Neural cell (in vitro differentiated cells): ENCODE data around the gene RGS6.

ENCODE experiments used
- EP300 ChIP-seq: fragments of 450-650 bp; conservative IDR thresholded peaks from 2 replicates; pipeline ENCODE4 v1.6.1; 2014; ENCODE audit warnings: antibody characterized with exemption, mild to moderate bottlenecking, moderate library complexity; ENCODE audit not compliant: poor library complexity, severe bottlenecking
- TF ChIP-seq, protein P1 (sequence below): fragments of 450-650 bp; IDR thresholded peaks from 2 replicates; pipeline ENCODE4 v1.5.1; 2014; ENCODE audit warnings: antibody characterized with exemption, mild to moderate bottlenecking, moderate library complexity; ENCODE audit not compliant: poor library complexity, severe bottlenecking

DNA sequence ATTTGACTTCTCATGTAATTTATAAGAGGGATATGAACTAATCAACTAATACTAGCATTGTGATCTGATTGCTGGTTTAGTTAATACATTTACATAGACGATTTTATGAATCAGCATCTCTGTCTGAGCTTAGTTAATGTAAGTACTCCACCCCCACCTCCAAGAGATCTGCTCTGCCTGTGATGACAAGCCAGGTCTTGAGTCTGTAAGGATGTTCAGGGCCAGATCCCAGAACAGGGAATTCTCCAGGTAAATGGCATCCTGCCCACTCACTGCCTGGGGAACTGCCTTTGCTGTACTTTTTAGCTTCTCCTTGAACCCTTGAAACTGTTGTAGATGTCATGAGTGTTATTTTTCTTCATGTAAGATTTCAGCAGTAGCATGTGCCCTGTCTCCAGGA lies 289.8 kb downstream of the RGS6 start:
- TF ChIP-seq EP300, result no peak
- TF ChIP-seq, protein P1, sequence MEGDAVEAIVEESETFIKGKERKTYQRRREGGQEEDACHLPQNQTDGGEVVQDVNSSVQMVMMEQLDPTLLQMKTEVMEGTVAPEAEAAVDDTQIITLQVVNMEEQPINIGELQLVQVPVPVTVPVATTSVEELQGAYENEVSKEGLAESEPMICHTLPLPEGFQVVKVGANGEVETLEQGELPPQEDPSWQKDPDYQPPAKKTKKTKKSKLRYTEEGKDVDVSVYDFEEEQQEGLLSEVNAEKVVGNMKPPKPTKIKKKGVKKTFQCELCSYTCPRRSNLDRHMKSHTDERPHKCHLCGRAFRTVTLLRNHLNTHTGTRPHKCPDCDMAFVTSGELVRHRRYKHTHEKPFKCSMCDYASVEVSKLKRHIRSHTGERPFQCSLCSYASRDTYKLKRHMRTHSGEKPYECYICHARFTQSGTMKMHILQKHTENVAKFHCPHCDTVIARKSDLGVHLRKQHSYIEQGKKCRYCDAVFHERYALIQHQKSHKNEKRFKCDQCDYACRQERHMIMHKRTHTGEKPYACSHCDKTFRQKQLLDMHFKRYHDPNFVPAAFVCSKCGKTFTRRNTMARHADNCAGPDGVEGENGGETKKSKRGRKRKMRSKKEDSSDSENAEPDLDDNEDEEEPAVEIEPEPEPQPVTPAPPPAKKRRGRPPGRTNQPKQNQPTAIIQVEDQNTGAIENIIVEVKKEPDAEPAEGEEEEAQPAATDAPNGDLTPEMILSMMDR, result no peak
